Urothelium cell line (cell line): Measurements from ENCODE around the gene NLRC3.
A peak's percentile ranks its signal among the peaks of the same experiment; 100 is the strongest.
"Not testable (repeated sequence)": the region's sequence is repeated elsewhere in the genome, so short reads cannot be mapped to it uniquely, and the experiment has no call there.

Experiments used
- DNase-seq: peaks from one replicate; pipeline ENCODE4 v3.0.0; 2011; ENCODE audit warnings: low spot score, mixed read lengths
- FAIRE-seq: peaks from 2 replicates; lab custom pipeline; 2011; peaks lifted over from hg19 to GRCh38; lab: Jason Lieb, UNC

The NLRC3 gene

GRCh38 chr16:3550851-3551847, 26.1 kb downstream of the NLRC3 start:
- DNase-seq (no peak), FAIRE-seq (peak; percentile 90)

GRCh38 chr16:3549906-3550305, 27.3 kb downstream of the NLRC3 start:
- DNase-seq, result no peak
- FAIRE-seq, result no peak

GRCh38 chr16:3548859-3549258, 28.3 kb downstream of the NLRC3 start:
- no peak for DNase-seq
- no peak for FAIRE-seq

GRCh38 chr16:3548445-3548844, 28.8 kb downstream of the NLRC3 start:
- DNase-seq, result no peak
- FAIRE-seq, result no peak

- FAIRE-seq (no peak), DNase-seq (no peak)
Measured at GRCh38 chr16:3546986-3547682, 30.1 kb downstream of the NLRC3 start.

- FAIRE-seq, result no peak
- DNase-seq, result no peak
Measured at GRCh38 chr16:3542601-3543373, 34.4 kb downstream of the NLRC3 start.

- no peak for DNase-seq
- FAIRE-seq, result no peak
Measured at GRCh38 chr16:3541527-3542155, 35.6 kb downstream of the NLRC3 start.

GRCh38 chr16:3538222-3538621, 39.0 kb downstream of the NLRC3 start:
- no peak for DNase-seq
- no peak for FAIRE-seq

GRCh38 chr16:3536851-3537250, 40.4 kb downstream of the NLRC3 start:
- DNase-seq, result no peak
- FAIRE-seq, result no peak

- DNase-seq, result no peak
- no peak for FAIRE-seq
Measured at GRCh38 chr16:3536271-3536731, 40.9 kb downstream of the NLRC3 start.

- DNase-seq, result no peak
- FAIRE-seq, result no peak
Measured at GRCh38 chr16:3534126-3534525, 43.1 kb downstream of the NLRC3 start.

- FAIRE-seq (no peak), DNase-seq (no peak)
Measured at GRCh38 chr16:3532741-3533140, 44.5 kb downstream of the NLRC3 start.

- DNase-seq (no peak), FAIRE-seq (no peak)
Measured at GRCh38 chr16:3530371-3530914, 46.8 kb downstream of the NLRC3 start.

GRCh38 chr16:3529175-3529574, 48.0 kb downstream of the NLRC3 start:
- FAIRE-seq, result no peak
- DNase-seq, result no peak

- FAIRE-seq (peak; percentile 32), DNase-seq (no peak)
Measured at GRCh38 chr16:3528406-3528805, 48.8 kb downstream of the NLRC3 start.

- not testable (repeated sequence) for DNase-seq, FAIRE-seq
Measured at GRCh38 chr16:3527216-3527829, 49.9 kb downstream of the NLRC3 start.

- DNase-seq (no peak), FAIRE-seq (no peak)
Measured at GRCh38 chr16:3525951-3526350, 51.3 kb downstream of the NLRC3 start.

GRCh38 chr16:3523281-3523680, 53.9 kb downstream of the NLRC3 start:
- peak; percentile 5 for FAIRE-seq
- no peak for DNase-seq

- DNase-seq (no peak), FAIRE-seq (no peak)
Measured at GRCh38 chr16:3520841-3521240, 56.4 kb downstream of the NLRC3 start.

GRCh38 chr16:3520413-3520812, 56.8 kb downstream of the NLRC3 start:
- FAIRE-seq, result no peak
- no peak for DNase-seq
